GM12873 (cell line): ENCODE results near the gene CEP85L.

Experiments
- CTCF ChIP-seq: IDR thresholded peaks from 2 replicates; pipeline ENCODE4 v1.5.1; 2012; ENCODE audit warnings: low read depth, mild to moderate bottlenecking, moderate library complexity, low read length, control low read depth; ENCODE audit not compliant: insufficient read depth; ENCODE audit errors: missing control alignments

The CEP85L gene

GRCh38 chr6:118419448-118420394, 231.7 kb downstream of the CEP85L start:
- TF ChIP-seq CTCF, result no peak
